NB4 (cell line): ENCODE results near the gene SGMS1.

ENCODE experiments used
- MYC ChIP-seq: IDR thresholded peaks from 2 replicates; pipeline ENCODE4 v1.6.1; 2011; ENCODE audit warnings: low read depth, low read length
- POLR2A ChIP-seq: IDR thresholded peaks from 2 replicates; pipeline ENCODE4 v1.6.1; 2011; ENCODE audit warnings: mild to moderate bottlenecking; ENCODE audit not compliant: insufficient read length; ENCODE audit errors: extremely low read depth
- TF ChIP-seq, protein P1 (sequence below): IDR thresholded peaks from one replicate; pipeline ENCODE4 v1.5.1; 2012; ENCODE audit warnings: low read depth, low read length

DNA sequence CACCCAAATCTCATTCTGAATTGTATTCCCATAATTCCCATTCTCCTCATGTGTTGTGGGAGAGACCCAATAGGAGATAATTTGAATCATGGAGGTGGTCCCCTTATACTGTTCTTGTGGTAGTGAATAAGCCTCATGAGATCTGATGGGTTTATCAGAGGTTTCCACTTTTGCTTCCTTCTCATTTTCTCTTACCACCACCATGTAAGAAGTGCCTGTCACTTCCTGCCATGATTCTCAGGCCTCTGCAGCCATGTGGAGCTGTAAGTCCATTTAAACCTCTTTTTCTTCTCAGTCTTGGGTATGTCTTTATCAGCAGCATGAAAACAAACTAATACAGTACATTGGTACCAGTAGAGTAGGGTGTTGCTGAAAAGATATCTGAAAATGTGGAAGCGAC, 274.2 kb downstream of the SGMS1 start:
- TF ChIP-seq, protein P1, sequence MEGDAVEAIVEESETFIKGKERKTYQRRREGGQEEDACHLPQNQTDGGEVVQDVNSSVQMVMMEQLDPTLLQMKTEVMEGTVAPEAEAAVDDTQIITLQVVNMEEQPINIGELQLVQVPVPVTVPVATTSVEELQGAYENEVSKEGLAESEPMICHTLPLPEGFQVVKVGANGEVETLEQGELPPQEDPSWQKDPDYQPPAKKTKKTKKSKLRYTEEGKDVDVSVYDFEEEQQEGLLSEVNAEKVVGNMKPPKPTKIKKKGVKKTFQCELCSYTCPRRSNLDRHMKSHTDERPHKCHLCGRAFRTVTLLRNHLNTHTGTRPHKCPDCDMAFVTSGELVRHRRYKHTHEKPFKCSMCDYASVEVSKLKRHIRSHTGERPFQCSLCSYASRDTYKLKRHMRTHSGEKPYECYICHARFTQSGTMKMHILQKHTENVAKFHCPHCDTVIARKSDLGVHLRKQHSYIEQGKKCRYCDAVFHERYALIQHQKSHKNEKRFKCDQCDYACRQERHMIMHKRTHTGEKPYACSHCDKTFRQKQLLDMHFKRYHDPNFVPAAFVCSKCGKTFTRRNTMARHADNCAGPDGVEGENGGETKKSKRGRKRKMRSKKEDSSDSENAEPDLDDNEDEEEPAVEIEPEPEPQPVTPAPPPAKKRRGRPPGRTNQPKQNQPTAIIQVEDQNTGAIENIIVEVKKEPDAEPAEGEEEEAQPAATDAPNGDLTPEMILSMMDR, result no peak
- no peak for TF ChIP-seq POLR2A
- TF ChIP-seq MYC, result no peak
